Breast epithelium (tissue), 4 donors: Measurements from ENCODE around the gene KRT28. TPM values are rescaled to one million over a fixed set of nuclear protein-coding genes. Genes with fewer than 3 reads are reported as not detected.

Experiments used
- DNase-seq, 2 donors: peaks; one replicate each; pipeline ENCODE4 v3.0.0-alpha.2; 2019; ENCODE audit warnings: low spot score in 2 of 2
- H3K27ac ChIP-seq, 2 donors: fragments of 200-600 bp; sonication (generic) in 1 of 2; one replicate each; pipeline ENCODE4 v1.5.1; 2016 to 2019; ENCODE audit warnings: mild to moderate bottlenecking in 1 of 2
- H3K27me3 ChIP-seq, 2 donors: fragments of 200-600 bp; sonication (generic) in 1 of 2; one replicate each; pipeline versions ENCODE4 v1.5.1 to v1.6.0; 2017 to 2019; ENCODE audit warnings: control low read depth in 1 of 2, mild to moderate bottlenecking in 1 of 2
- H3K36me3 ChIP-seq: fragments of 200-600 bp; one replicate; pipeline ENCODE4 v1.5.1; 2019
- H3K4me1 ChIP-seq, 2 donors: fragments of 200-600 bp; sonication (generic); one replicate each; pipeline ENCODE4 v1.5.1; 2016 to 2019; ENCODE audit warnings: control low read depth in 1 of 2
- H3K4me3 ChIP-seq, 3 donors: fragments of 200-600 bp; sonication (generic); 1 replicate in 2 of 3; 2 replicates in 1 of 3; pipeline ENCODE4 v1.5.1; 2016 to 2019; ENCODE audit warnings: mild to moderate bottlenecking in 3 of 3, moderate library complexity in 2 of 3
- H3K9me3 ChIP-seq, 2 donors: fragments of 200-600 bp; sonication (generic) in 1 of 2; one replicate each; pipeline ENCODE4 v1.5.1; 2016 to 2019; ENCODE audit warnings: control low read depth in 1 of 2
- POLR2A ChIP-seq: fragments of 450-650 bp; IDR thresholded peaks from one replicate; pipeline ENCODE4 v1.6.1; 2016; ENCODE audit warnings: antibody characterized with exemption, mild to moderate bottlenecking, moderate library complexity
- POLR2AphosphoS5 ChIP-seq, 3 donors: sonication (generic); formaldehyde crosslinking; IDR thresholded peaks; one replicate each; pipeline ENCODE4 v1.6.1; 2017; ENCODE audit warnings: antibody characterized with exemption in 3 of 3
- intact Hi-C: fragments of 100-400 bp; cut with DNase I; formaldehyde crosslinking; loops from one replicate; pipeline ENCODE4 v1.15.1; 2023; ENCODE audit warnings: low total_unique reads
- total RNA-seq, 3 donors: library from RNA; depleted of rRNA; stranded (reverse); fragments of >200 nt; gene quantifications; one replicate each; pipeline ENCODE4 v1.1.0, GENCODE V29; 2016
- TF ChIP-seq, protein P1 (sequence below), 3 donors: fragments of 450-650 bp; IDR thresholded peaks; one replicate each; pipeline ENCODE4 v1.5.1; 2016 to 2017; ENCODE audit warnings: antibody characterized with exemption in 3 of 3, mild to moderate bottlenecking in 3 of 3, moderate library complexity in 3 of 3

Gene KRT28
- total RNA-seq, 3 donors from 2014 or later = not detected

DNA sequence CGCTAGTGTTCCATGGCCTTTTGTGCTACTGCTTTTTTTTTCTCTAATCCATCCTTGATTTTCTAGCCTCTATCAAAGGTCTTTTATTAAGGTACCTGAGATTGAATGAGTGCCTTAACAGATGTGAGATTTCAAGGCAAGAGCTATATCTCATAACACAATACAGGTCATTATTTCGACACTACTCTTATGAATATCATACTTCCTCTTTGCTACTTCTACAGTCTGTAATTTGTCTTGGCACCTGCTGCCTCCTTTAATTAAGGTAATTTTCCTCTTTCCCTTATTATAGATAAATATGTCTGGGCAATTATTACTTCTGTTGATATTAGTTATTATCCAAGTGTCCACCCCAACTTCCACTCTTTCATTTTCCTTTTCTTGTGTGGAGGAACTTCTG lies 5.3 kb downstream of the KRT28 start:
- H3K4me3 ChIP-seq = no peak overlapping the region
- no peak for DNase-seq
- intact Hi-C loops = no loop called here
- H3K4me1 ChIP-seq = no peaks in the 10 kb centered on the region
- TF ChIP-seq POLR2A = no peak
- no peak for TF ChIP-seq POLR2AphosphoS5 (IDR thresholded peaks at IDR 0.05)
- TF ChIP-seq, protein P1, sequence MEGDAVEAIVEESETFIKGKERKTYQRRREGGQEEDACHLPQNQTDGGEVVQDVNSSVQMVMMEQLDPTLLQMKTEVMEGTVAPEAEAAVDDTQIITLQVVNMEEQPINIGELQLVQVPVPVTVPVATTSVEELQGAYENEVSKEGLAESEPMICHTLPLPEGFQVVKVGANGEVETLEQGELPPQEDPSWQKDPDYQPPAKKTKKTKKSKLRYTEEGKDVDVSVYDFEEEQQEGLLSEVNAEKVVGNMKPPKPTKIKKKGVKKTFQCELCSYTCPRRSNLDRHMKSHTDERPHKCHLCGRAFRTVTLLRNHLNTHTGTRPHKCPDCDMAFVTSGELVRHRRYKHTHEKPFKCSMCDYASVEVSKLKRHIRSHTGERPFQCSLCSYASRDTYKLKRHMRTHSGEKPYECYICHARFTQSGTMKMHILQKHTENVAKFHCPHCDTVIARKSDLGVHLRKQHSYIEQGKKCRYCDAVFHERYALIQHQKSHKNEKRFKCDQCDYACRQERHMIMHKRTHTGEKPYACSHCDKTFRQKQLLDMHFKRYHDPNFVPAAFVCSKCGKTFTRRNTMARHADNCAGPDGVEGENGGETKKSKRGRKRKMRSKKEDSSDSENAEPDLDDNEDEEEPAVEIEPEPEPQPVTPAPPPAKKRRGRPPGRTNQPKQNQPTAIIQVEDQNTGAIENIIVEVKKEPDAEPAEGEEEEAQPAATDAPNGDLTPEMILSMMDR (IDR thresholded peaks at IDR 0.05) = no peak
- no peaks in the 10 kb centered on the region for H3K36me3 ChIP-seq
- H3K9me3 ChIP-seq = no peaks in the 10 kb centered on the region
- peaks cover 0 to 4% of the 10 kb centered on the region in 2 donors for H3K27me3 ChIP-seq
- H3K27ac ChIP-seq = no peak overlapping the region

DNA sequence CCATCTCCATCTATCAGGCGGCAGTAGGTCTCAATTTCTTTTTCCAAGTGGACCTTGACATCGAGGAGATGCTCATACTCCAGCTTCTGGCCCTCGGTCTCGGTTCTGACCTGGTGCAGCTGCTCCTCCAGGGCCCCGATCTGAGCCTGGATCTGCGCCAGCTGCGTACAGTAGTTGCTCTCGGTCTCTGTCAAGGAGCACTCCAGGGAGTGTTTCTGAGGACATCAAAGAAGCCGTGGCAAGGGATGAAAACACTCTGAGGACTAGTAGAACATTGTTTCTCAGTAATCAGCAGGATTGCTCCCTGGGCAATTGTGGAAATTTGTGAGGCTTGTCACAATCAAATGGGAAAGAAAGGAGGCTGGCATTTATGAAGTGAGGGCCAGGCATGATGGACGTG lies 5.9 kb downstream of the KRT28 start:
- TF ChIP-seq, protein P1 (IDR thresholded peaks at IDR 0.05) = no peak
- TF ChIP-seq POLR2A (no peak), POLR2AphosphoS5 (IDR thresholded peaks at IDR 0.05) (no peak)
- DNase-seq = no peak

DNA sequence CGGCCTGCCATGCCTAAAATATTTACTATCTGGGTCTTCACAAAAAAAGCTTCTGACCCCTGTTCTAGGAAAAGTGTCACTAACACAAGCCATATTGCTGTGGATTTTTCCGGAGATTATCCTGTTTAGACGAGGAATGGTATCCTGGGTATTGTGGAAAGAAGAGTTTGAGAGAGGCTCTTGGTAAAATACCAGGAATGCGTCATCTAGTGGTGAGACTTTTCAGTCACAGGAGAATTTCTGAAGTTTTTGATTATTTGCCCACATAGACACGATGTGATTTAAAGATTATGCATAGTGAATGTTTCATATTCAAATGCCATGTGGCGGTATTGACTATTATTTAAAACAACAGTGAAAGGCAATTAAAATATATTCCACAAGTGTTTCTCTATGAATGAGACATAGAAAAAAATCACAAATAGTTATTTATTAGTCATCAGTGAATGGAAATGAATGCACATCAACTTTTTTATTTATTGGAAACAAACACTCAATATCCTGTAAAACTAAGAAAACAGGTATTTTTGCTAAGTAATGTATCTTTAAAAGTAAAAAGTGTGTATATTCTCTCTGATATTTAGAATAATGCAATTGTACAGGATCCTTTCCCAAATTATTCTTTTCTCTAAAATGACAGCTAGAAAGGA lies 7.8 kb downstream of the KRT28 start:
- no peaks in the 10 kb centered on the region for H3K27me3 ChIP-seq
- no peaks in the 10 kb centered on the region for H3K36me3 ChIP-seq
- intact Hi-C loops = no loop called here
- TF ChIP-seq, protein P1 (IDR thresholded peaks at IDR 0.05) = peak; percentile 38 to 62 (median 62)
- TF ChIP-seq POLR2AphosphoS5 (IDR thresholded peaks at IDR 0.05) = no peak
- H3K27ac ChIP-seq = no peak overlapping the region
- no peak for DNase-seq
- H3K4me3 ChIP-seq = no peak overlapping the region
- H3K9me3 ChIP-seq = no peaks in the 10 kb centered on the region
- no peaks in the 10 kb centered on the region for H3K4me1 ChIP-seq

More for the DNA sequence above, 5.9 kb downstream of the KRT28 start:
- H3K4me3 ChIP-seq = no peak overlapping the region
- no peaks in the 10 kb centered on the region for H3K36me3 ChIP-seq
- no peak overlapping the region for H3K27ac ChIP-seq
- H3K9me3 ChIP-seq = no peaks in the 10 kb centered on the region
- H3K27me3 ChIP-seq = no peaks in the 10 kb centered on the region
- no peaks in the 10 kb centered on the region for H3K4me1 ChIP-seq
- intact Hi-C loops = no loop called here

DNA sequence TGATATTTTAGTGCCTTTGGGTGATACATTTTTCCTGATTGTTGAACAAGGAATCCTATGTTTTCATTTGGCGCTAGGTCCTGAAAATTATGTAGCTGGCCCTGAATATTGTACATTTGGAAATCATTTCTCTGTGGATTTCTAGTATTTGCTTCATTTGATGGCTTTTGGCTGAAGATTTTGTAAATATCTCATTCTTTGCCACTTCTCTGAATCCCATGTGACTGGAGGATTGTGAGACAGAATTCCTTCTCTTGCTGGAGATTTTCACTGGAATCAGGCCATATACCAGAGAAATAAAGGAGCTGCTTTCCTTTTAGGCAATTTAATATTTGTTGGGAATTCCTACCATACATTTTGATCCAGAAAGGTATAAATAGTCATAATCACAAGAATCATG lies 8.6 kb downstream of the KRT28 start:
- H3K27ac ChIP-seq = no peak overlapping the region
- DNase-seq = no peak
- intact Hi-C loops = no loop called here
- H3K9me3 ChIP-seq = no peaks in the 10 kb centered on the region
- no peaks in the 10 kb centered on the region for H3K4me1 ChIP-seq
- no peak overlapping the region for H3K4me3 ChIP-seq
- no peaks in the 10 kb centered on the region for H3K36me3 ChIP-seq
- TF ChIP-seq, protein P1 (IDR thresholded peaks at IDR 0.05) = no peak
- TF ChIP-seq POLR2AphosphoS5 (IDR thresholded peaks at IDR 0.05) (no peak), POLR2A (no peak)
- H3K27me3 ChIP-seq = no peaks in the 10 kb centered on the region

DNA sequence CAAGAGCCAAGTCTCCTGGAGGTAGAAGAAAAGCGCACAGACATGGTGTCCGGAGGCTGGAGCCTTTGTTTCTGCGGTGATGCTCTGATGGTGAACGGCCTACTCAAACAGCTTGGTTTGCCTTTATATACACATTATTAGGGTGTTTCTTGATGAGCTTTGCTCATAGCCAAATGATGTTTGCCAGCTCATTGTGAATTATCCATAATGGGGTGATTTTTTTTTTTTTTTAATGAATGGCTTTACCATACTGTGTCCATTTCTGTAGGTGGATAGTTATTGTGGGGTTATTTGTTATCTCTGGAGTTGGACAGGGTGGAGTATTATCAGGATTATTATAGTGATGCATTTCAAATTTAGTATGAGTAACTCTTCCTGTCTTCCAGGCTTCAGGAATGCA lies 17.3 kb downstream of the KRT28 start, which contains the start of gene KRT27:
TSS of gene KRT27 (minus strand) at position 101 of the 400 bp plus-strand sequence. CDS start at position 44, 57 bp downstream.
- TF ChIP-seq, protein P1 (IDR thresholded peaks at IDR 0.05) = no peak
- TF ChIP-seq POLR2AphosphoS5 (IDR thresholded peaks at IDR 0.05) (no peak), POLR2A (no peak)
- Histone ChIP-seq H3K4me3 (no peak within 1 kb of the TSS), H3K9me3 (no peaks in the 10 kb centered on the region), H3K4me1 (no peaks in the 10 kb centered on the region), H3K36me3 (no peaks in the 10 kb centered on the region), H3K27me3 (peaks cover 0 to 25% of the 10 kb centered on the region in 2 donors), H3K27ac (no peak within 1 kb of the TSS)
- intact Hi-C loops = no loop called here
- no peak for DNase-seq
